Measurements from ENCODE around the gene MTCH2. TPM values are rescaled to one million over a fixed set of nuclear protein-coding genes. Genes with fewer than 3 reads are reported as not detected.

The MTCH2 gene
- total and polyA plus RNA-seq, 2 donors (not counting 1 experiment from before 2014, with no cell fraction given) = 18.1 to 26.9 TPM

GRCh38 chr11:47569646-47570045 is 72.7 kb downstream of the MTCH2 start:
- no peak overlapping the region for H3K4me3 ChIP-seq (ENCODE audit: control extremely low read depth in 1 of 5, extremely low read depth in 1 of 5, insufficient read depth in 1 of 5, low read depth in 2 of 5, low read length in 4 of 5)
- H3K27me3 Mint-ChIP-seq = no peaks in the 10 kb centered on the region
- H3K9me3 ChIP-seq (ENCODE audit: control extremely low read depth in 1 of 3, control insufficient read depth in 2 of 3, insufficient read depth in 1 of 3, low read length in 2 of 3) = no peaks in the 10 kb centered on the region
- H4K20me1 ChIP-seq (ENCODE audit: control insufficient read depth, insufficient read depth, low read length, poor library complexity, severe bottlenecking) = no peaks in the 10 kb centered on the region
- H3K9ac ChIP-seq (ENCODE audit: low read length) = no peak overlapping the region
- peaks cover 18% of the 10 kb centered on the region for H3K4me1 Mint-ChIP-seq
- no peaks in the 10 kb centered on the region for H3K9me3 Mint-ChIP-seq (ENCODE audit: insufficient read depth)
- TF ChIP-seq, protein P1, sequence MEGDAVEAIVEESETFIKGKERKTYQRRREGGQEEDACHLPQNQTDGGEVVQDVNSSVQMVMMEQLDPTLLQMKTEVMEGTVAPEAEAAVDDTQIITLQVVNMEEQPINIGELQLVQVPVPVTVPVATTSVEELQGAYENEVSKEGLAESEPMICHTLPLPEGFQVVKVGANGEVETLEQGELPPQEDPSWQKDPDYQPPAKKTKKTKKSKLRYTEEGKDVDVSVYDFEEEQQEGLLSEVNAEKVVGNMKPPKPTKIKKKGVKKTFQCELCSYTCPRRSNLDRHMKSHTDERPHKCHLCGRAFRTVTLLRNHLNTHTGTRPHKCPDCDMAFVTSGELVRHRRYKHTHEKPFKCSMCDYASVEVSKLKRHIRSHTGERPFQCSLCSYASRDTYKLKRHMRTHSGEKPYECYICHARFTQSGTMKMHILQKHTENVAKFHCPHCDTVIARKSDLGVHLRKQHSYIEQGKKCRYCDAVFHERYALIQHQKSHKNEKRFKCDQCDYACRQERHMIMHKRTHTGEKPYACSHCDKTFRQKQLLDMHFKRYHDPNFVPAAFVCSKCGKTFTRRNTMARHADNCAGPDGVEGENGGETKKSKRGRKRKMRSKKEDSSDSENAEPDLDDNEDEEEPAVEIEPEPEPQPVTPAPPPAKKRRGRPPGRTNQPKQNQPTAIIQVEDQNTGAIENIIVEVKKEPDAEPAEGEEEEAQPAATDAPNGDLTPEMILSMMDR (IDR thresholded peaks at IDR 0.05) = no peak
- TF ChIP-seq EZH2 (IDR thresholded peaks at IDR 0.05; ENCODE audit: borderline replicate concordance, insufficient read depth, low read depth, low read length, poor library complexity, severe bottlenecking) = no peak
- ATAC-seq (ENCODE audit: low read depth) (no peak), DNase-seq (no peak)
- 98% methylated on average over 6 of the region's 7 CpGs for whole genome bisulfite sequencing (ENCODE audit: insufficient coverage)
- no peaks in the 10 kb centered on the region for H3K27me3 ChIP-seq (replicated peaks in 1 of 4; ENCODE audit: control extremely low read depth in 1 of 4, control insufficient read depth in 3 of 4, insufficient read depth in 4 of 4, low read length in 3 of 4)
- intact Hi-C loops (cut with micrococcal nuclease) = no loop called here
- no peak overlapping the region for H2AFZ ChIP-seq (ENCODE audit: insufficient read depth, low read depth, low read length, poor library complexity, severe bottlenecking)
- CTCF ChIA-PET = no interaction called here
- no peak overlapping the region for H3K27ac Mint-ChIP-seq
- peaks cover 60% of the 10 kb centered on the region for H3K79me2 ChIP-seq (ENCODE audit: control insufficient read depth, insufficient read depth, low read length)
- no peak overlapping the region for H3K4me2 ChIP-seq (replicated peaks; ENCODE audit: low read depth, low read length, poor library complexity, severe bottlenecking)
- H3K36me3 ChIP-seq (replicated peaks in 1 of 2; ENCODE audit: control extremely low read depth in 1 of 2, control insufficient read depth in 1 of 2, extremely low read depth in 1 of 2, insufficient read depth in 2 of 2, low read length in 1 of 2) = peaks cover 0 to 47% of the 10 kb centered on the region in 2 experiments
- no peak overlapping the region for H3K4me3 Mint-ChIP-seq
- peaks cover 8 to 14% of the 10 kb centered on the region in 2 donors for H3K4me1 ChIP-seq (ENCODE audit: control insufficient read depth in 2 of 2, insufficient read depth in 2 of 2, low read length in 2 of 2)
- no peak overlapping the region for H3K27ac ChIP-seq (ENCODE audit: low read length in 2 of 2)
- POLR2A ChIA-PET = interaction anchor here (0.6 to 1.3 kb wide), 2 partner anchors 9 to 56 kb away, joined by 3 to 6 read pairs; partner anchors contain the start of genes KBTBD4 and NDUFS3

Small RNA genes lying within 50 kb of the gene (small RNA-seq; reads per million reads assigned to genes)
- not detected for gene RNU5E-10P (ENCODE audit: insufficient read length, low read depth, low replicate concordance)

Other genes with a start within 250 kb of the MTCH2 start
- gene SLC39A13, start 234.0 kb downstream of the MTCH2 start, total RNA-seq = 33.0 and 39.4 TPM in 2 replicates
- 48.6 and 55.7 TPM in 2 replicates for gene SLC39A13, start 234.0 kb downstream of the MTCH2 start, polyA plus RNA-seq
- gene PSMC3, start 216.1 kb downstream of the MTCH2 start, total RNA-seq = 59.9 and 62.7 TPM in 2 replicates
- 36.7 and 47.7 TPM in 2 replicates for gene PSMC3, start 216.1 kb downstream of the MTCH2 start, polyA plus RNA-seq
- gene RAPSN, start 193.4 kb downstream of the MTCH2 start, total RNA-seq = 1.0 and 1.4 TPM in 2 replicates
- gene RAPSN, start 193.4 kb downstream of the MTCH2 start, polyA plus RNA-seq = 0.25 and 0.42 TPM in 2 replicates
- gene CELF1, start 89.4 kb downstream of the MTCH2 start, total RNA-seq = 153 and 167 TPM in 2 replicates
- 52.0 and 86.2 TPM in 2 replicates for gene CELF1, start 89.4 kb downstream of the MTCH2 start, polyA plus RNA-seq
- gene PTPMT1, start 77.0 kb downstream of the MTCH2 start, total RNA-seq = 20.8 and 26.2 TPM in 2 replicates
- gene PTPMT1, start 77.0 kb downstream of the MTCH2 start, polyA plus RNA-seq = 27.2 and 35.7 TPM in 2 replicates
- gene KBTBD4, start 63.6 kb downstream of the MTCH2 start, total RNA-seq = 20.3 and 20.7 TPM in 2 replicates
- gene KBTBD4, start 63.6 kb downstream of the MTCH2 start, polyA plus RNA-seq = 8.6 and 11.5 TPM in 2 replicates
- gene NDUFS3, start 63.5 kb downstream of the MTCH2 start, total RNA-seq = 76.2 and 79.5 TPM in 2 replicates
- gene NDUFS3, start 63.5 kb downstream of the MTCH2 start, polyA plus RNA-seq = 78.5 and 80.4 TPM in 2 replicates
- gene FAM180B, start 55.9 kb downstream of the MTCH2 start, total RNA-seq = 0.20 TPM in 1 of 2 replicates, not detected in the other
- gene FAM180B, start 55.9 kb downstream of the MTCH2 start, polyA plus RNA-seq = 0.06 TPM in 1 of 2 replicates, not detected in the other
- not detected in 2 replicates for gene C1QTNF4, start 48.1 kb downstream of the MTCH2 start, total RNA-seq
- gene C1QTNF4, start 48.1 kb downstream of the MTCH2 start, polyA plus RNA-seq = 1.6 and 2.5 TPM in 2 replicates
- 13.6 and 17.0 TPM in 2 replicates for gene AGBL2, start 72.8 kb upstream of the MTCH2 start, total RNA-seq
- gene AGBL2, start 72.8 kb upstream of the MTCH2 start, polyA plus RNA-seq = 19.6 and 28.6 TPM in 2 replicates
- 287 and 288 TPM in 2 replicates for gene FNBP4, start 124.8 kb upstream of the MTCH2 start, total RNA-seq
- gene FNBP4, start 124.8 kb upstream of the MTCH2 start, polyA plus RNA-seq = 278 and 330 TPM in 2 replicates
- 74.3 and 77.3 TPM in 2 replicates for gene NUP160, start 205.8 kb upstream of the MTCH2 start, total RNA-seq
- 26.3 and 44.0 TPM in 2 replicates for gene NUP160, start 205.8 kb upstream of the MTCH2 start, polyA plus RNA-seq